ENCODE data around the gene KCNK7.

DNA sequence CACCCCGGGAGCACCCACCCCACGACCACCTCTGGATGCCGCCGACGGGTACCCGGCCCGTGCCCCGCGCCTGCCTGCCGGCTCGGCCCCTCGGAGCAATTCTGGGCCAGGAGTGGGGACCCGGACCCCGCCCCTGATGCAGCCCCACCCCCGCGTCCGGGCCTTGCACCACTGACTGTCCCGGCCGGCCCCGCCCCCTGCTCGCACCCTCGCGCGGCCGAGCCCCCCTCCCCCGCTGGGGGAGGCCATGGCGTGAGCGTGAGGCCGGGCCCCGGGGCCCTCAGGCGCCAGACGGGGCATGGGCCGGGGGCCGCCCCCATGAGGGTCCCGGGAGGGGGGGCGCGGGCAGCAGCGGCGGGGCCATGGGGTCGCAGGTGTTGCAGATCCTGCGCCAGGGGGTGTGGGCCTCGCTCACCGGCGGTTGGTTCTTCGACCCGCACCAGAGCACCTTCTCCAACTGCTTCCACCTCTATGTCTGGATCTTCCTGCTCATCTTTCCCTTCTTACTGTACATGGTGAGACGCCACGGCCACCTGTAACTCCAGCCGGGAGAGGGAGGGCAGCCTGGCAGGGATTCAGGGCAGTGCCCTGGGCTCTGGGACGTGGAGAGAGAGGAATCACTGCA, 20.5 kb upstream of the KCNK7 start:
- TF ChIP-seq, protein P1, sequence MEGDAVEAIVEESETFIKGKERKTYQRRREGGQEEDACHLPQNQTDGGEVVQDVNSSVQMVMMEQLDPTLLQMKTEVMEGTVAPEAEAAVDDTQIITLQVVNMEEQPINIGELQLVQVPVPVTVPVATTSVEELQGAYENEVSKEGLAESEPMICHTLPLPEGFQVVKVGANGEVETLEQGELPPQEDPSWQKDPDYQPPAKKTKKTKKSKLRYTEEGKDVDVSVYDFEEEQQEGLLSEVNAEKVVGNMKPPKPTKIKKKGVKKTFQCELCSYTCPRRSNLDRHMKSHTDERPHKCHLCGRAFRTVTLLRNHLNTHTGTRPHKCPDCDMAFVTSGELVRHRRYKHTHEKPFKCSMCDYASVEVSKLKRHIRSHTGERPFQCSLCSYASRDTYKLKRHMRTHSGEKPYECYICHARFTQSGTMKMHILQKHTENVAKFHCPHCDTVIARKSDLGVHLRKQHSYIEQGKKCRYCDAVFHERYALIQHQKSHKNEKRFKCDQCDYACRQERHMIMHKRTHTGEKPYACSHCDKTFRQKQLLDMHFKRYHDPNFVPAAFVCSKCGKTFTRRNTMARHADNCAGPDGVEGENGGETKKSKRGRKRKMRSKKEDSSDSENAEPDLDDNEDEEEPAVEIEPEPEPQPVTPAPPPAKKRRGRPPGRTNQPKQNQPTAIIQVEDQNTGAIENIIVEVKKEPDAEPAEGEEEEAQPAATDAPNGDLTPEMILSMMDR (conservative IDR thresholded peaks at IDR 0.05; ENCODE audit: low read depth in 2 of 2): no peak
- TF ChIP-seq POLR2AphosphoS5 (IDR thresholded peaks at IDR 0.05; ENCODE audit: low read depth) (no peak), CREB1 (CRISPR knock-in tag; IDR thresholded peaks at IDR 0.05; ENCODE audit: low read depth) (no peak), EZH2phosphoT487 (IDR thresholded peaks at IDR 0.05; ENCODE audit: unreplicated experiment) (no peak)

Data from GM23338 (cell line).